NCI-H2029 (cell line): ENCODE data around the gene SDK1.

Experiments
- DNase-seq: peaks from one replicate; lab custom pipeline; 2025; lab: John Stamatoyannopoulos, UW

The SDK1 gene

GRCh38 chr7:4179688-4180380 lies 878.8 kb downstream of the SDK1 start:
- DNase-seq, result no peak

- DNase-seq, result no peak
These were observed 880.4 kb downstream of the SDK1 start for GRCh38 chr7:4181446-4181845.

- DNase-seq, result no peak
These were observed 881.7 kb downstream of the SDK1 start for GRCh38 chr7:4182605-4183300.

DNA sequence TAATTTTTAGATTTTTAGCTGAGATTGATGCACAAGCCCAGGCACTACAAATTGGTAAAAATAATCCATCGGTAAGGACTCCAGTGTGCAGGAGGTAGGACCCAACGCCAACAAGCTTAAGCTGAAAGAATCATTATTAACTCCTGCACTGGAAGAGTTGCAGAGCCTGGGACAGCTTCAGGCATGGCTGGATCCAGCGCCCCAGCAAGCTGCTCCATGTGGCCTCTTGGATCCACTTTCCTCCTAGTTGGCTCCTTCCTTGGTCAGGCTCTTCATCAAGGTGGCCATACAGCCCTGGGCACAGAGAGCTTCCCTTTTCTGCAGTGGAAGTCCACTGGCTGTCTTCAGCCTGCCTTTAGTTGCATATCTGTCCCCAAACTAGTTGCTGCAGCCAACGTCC lies 883.6 kb downstream of the SDK1 start:
- no peak for DNase-seq

DNA sequence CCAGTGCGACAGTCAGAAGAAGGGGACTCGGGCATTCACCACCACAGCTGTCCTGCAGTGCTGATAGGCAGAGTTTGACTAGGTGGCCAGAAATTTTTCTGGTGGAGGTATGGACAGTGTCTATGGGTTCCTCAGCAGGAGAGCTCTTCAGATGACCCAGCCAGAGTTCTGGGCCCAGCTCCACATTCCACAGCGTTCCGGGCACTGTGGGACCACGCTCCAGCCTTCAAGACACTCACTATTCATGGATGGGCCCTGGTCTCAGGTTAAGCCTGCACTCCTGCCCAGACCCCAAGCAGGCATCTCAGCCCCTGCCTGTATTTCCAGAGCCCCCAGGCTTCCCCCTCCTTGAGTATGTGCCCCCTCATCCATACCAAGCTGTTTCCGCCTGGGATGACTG lies 884.1 kb downstream of the SDK1 start:
- DNase-seq, result no peak

DNA sequence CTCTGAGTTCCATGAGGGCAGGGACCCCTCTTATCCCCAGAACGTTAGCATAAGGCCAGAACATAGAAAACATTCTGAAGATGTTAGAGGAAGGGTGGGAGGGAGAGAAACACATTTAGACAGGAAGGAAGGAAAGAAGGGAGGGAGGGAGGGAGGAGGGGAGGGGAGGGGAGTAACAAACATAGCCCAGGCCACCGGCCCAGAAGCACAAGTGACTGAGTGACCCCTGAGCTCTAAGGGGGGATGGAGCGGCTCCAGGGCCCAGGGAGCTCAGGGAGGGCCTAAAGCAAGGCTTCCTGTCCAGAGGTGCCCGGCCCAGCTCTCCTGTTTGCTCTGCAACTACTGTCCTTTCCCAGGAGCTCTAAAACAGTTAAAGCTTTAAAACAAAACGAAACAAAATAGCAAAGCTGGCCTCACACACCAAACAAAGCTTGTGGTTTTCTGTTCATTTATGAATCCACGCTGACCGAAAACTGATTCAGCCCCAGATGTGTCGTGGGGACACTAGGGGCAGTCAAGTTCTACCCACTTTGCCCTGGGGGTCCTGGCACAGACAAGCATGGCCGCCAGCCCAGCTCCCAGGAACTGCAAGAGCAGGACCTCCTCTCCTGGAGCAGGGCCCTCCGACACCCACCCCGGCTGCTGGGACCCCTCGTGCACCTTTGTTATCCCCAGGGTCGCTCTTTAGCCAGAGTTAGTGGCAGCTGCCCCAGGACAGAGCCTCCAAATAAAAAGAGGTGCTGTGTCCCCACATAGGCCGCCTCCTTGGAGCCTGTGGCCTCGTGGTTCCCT lies 884.9 kb downstream of the SDK1 start:
- DNase-seq, result no peak

- DNase-seq, result no peak
These were observed 885.4 kb downstream of the SDK1 start for GRCh38 chr7:4186513-4186780.

GRCh38 chr7:4188651-4189050 lies 887.6 kb downstream of the SDK1 start:
- DNase-seq, result no peak

DNA sequence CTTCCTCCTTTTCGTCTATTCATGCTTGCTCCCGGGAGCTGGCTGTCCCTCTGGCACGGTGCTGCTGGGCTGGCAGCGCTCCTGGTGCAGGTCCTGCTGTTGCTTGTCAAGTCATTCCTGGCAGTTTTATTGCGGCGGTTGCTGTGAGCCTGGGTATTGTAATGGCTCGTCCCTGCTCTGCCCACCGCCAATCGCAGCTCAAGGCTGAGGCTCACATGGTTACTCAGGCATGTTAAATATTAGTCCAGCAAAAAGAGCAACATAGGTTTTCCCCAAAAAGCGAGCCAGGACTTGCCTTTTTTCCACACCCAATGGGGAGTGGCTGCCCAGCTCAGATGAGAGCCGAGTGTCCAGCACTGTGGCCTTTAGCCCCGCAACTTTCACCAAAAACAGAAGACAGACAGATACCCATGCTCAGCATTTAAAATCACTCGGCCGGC lies 888.1 kb downstream of the SDK1 start:
- no peak for DNase-seq

GRCh38 chr7:4190010-4190981 lies 889.2 kb downstream of the SDK1 start:
- no peak for DNase-seq

DNA sequence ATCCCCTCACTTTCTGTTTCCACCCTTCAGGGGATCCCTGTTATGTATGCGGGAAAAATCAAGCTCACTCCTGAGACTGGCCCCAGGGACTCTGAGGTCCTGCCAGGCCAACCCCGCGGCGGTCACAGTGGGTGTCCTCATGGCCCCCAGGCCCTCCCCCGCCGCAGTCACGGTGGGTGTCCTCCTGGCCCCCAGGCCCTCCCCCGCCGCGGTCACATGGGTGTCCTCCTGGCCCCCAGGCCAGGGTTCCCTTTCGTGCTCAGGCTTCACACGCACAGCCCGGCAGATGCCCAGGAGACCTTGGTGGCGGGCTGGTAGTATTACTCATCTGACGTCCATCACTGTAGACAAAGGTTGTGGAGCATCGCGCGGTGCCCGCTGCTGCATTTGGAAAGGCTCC lies 890.0 kb downstream of the SDK1 start:
- no peak for DNase-seq

DNA sequence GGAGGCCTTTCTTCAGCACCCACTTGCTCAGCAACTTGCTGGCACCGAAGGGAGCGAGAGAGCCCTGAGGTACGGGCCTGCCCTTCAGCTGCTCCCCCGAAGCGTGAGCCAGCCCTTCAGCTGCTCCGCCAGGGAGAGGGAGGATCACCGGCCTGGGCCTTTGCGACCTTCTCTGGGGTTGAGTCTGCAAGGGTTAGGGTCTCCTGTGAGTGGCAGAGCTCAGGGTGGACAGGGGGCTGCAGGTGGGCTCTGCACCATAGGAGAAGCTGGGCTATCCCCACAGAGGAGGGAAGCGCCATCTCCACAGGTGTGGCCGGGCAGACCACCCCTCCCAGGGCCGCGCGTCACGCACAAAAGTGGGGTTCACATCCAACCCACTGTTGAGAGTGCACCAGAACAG lies 890.5 kb downstream of the SDK1 start:
- DNase-seq, result no peak

- DNase-seq, result no peak
These were observed 894.6 kb downstream of the SDK1 start for GRCh38 chr7:4195660-4196059.

- DNase-seq, result no peak
These were observed 895.2 kb downstream of the SDK1 start for GRCh38 chr7:4196121-4196819.

DNA sequence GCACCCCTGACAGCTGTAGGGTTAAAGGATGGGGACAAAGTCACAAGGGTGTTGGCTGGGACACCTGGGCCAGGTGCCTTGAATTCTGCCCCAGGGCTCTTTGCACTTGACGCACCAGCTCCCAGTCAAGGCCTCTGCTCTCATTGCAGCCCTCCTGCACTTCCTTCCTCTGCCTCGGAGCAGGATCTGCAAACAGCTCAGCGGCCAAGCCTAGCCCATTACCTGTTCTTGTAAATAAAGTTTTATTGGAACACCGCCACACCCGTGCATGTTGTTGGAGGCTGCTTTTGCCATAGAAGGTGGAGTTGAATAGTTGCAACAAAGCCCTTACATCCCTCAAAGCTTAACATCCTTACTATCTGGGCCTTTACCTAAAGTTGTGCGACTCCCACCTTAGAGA lies 897.2 kb downstream of the SDK1 start:
- DNase-seq, result no peak

DNA sequence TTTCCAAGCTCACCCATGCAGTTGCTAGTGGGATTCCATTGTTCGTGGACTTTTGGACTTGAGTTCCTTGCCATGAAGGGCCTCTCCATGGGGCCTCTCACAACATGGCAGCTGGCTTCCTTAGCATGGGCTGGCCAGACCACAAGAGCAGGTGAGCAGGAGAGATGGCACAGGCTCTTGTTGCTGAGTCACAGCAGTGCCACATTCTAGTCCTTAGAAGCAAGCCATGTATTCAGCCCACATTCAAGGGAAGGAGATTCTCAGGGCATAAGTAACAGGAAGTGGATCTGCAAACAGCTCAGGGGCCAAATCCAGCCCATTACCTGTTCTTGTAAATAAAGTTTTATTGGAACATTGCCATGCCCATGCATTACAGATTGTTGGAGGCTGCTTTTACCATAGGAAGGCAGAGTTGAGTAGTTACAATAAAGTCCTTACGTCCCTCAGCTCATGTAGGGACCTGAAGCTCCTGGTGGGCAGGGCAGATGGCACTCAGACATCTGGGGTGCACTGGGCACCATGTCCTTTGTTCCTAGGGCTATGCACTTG lies 899.6 kb downstream of the SDK1 start:
- DNase-seq, result no peak

DNA sequence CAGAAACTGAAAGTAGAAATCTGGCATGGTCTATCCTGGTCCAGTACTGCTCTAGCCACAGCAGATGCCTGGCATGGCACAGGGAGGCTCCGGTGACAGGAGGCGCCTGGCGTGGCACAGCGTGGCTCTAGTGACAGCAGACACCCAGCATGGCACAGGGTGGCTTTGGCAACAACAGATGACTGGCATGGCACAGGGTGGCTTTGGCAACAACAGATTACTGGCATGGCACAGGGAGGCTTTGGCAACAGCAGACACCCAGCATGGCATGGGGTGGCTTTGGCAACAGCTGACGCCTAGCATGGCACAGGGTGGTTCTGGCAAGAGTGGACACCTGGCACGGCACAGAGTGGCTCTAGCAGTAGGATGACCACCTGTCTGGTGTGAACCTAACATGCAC lies 900.5 kb downstream of the SDK1 start:
- no peak for DNase-seq

DNA sequence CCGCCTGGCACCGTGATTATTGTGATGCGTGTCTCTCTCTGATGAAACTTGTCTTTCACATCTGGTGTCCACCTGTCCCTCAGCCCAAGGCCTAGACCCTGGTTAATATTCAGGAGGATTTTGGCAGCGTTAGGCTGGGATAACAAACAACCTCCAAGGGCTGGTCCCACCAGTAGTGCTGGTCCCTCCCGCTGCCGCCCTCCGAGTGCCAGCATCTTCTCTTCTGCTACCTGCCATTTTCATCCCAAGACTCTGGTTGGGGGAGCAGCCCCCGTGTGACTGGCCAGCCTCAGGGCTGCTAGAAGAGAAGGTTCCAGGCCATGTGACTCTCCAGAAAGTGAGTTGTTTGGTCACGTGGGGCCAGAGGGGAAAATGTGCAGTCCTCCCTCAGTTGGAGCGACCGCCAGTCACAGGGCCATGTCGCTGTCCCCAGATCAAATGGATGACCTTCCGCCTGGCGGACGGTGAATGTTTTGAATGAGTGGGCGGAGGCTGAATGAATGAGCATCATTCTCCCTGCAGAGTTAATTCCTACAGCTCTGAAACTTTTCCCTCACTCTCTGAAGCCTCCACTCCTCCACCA lies 901.2 kb downstream of the SDK1 start:
- DNase-seq, result no peak

GRCh38 chr7:4202954-4203353 lies 901.9 kb downstream of the SDK1 start:
- DNase-seq, result no peak

DNA sequence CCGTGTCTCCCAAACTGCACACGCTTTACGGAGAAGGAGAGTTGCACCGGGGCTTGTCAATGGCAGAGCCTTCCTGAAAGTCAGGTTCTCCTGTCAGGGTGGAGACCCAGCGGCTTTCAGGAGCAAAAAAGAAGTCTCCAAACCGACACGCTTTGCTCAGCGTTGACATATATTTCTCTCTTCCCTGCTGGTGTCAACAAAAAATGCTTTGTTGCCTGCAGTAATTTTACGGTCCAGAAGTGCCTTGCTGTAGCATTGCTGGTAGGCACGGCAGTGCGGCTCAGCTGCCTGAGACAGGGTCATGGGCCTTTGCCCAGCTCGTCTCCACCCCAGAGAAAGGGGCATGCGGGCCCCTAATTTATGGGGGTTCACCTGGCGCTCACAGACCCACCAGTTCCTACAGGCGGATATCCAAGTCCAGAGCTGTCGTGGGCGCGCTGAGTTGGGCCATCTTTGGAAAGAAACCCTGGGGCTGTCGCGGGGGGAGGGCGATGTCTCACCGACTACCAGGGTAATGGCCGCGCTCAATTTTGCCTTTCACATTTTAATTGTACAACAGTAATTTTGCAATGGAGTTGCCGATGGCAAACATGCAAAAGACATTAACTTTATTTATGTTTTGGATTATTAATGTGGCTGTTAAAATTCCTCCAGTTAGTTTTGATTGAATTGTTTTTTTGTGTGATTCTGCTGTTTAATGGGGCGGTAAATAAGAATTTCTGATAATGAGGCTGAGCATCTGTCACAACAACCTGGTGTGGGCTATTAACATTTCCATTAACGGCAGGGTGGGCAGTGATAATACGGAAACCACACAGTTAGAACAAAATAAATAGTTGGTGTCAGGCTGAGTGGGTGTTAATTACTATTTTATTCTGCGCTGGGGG lies 902.8 kb downstream of the SDK1 start:
- DNase-seq, result no peak
